KG1 (cell line): ENCODE results near the gene GSS.

Experiments
- DNase-seq: peaks from one replicate; lab custom pipeline; 2025; lab: John Stamatoyannopoulos, UW

The GSS gene

DNA sequence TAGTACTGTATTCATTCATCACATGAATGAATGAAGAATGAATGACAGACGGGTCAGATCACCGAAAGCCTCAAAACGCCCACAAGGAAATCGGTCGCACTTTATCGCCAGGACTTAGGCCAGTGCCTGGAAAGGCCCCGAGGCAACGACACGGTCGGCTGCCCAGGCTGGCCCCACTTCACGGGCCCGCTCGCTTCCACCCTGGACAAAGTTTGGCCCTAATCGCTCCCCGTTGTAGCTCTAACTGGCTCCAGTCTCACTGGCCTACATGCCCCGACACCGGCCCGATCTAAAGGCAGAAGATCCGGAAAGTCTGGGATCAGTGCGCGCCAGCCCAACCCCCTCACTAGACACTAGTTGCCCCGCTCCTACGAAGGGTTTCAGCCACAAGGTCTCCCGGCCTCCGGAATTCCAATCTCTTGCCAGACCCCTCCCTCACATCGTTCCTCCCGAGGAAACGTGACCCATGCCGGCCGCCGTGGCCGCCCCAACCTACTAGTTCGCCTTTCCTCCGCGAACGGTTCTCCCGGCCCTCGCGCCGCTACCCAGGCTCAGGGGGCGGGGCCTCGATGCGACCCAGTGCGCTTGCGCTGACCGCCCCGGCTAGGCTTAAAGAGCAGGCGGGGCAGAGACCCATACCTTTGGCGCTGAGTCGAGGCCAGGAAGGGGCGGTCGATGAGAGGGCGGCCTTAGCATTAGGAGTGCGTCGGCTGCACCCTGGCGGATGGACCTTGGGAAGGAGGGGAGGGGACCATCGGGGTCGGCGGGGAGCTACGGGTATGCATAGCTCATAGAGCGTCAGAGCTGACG is at the start of gene GSS, which contains the start of gene MYH7B:
GSS (minus strand) TSS at position 576 of the 810 bp plus-strand sequence. CDS start 3,954 bp downstream, outside the sequence.
MYH7B (plus strand) TSS at position 638 of the 810 bp plus-strand sequence. CDS start 22,138 bp downstream, outside the sequence.
- peak; percentile 96 for DNase-seq

- no peak for DNase-seq
These were observed 49.3 kb upstream of the GSS start for GRCh38 chr20:35004749-35005462.

GRCh38 chr20:35004051-35004725 is 48.6 kb upstream of the GSS start:
- no peak for DNase-seq

GRCh38 chr20:35003211-35004031 is 47.8 kb upstream of the GSS start:
- DNase-seq: no peak

DNA sequence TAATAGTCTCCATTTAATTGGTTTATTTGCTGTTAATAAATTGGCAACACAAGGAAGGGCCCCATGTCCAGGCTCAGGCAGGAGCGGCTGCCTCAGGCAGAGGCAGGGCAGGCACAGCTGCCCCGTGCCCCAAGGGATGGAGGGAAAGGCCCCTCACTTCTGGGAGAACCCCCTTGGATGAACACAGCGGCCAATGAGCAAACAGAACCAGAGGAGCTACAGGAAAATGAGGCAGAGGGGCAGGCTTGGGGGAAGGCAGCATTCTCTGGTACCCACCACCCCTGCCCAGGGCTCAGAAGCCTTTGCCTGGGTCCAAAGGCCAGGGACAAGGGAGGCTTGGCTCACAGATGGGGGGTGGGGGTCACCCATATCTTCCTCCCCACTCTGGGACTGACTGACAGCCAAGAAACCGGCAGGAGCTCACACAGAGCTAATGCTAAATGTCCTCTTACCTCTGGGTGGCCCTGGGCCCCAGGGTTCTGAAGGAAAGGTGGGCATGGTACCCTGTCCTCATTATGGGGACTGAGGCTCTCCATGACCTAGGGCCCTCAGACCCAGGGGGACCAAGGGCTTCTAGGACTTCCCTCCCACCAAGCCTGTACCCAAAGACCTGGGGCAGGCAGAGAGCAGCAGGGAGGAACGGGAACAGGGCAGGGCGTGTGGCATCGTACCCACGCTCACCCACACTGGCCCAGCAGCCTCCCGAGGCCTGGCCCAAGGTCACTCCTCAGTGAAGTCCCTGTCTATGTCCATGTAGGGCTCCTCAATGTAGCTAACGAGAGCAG is 47.0 kb upstream of the GSS start:
- DNase-seq: no peak

DNA sequence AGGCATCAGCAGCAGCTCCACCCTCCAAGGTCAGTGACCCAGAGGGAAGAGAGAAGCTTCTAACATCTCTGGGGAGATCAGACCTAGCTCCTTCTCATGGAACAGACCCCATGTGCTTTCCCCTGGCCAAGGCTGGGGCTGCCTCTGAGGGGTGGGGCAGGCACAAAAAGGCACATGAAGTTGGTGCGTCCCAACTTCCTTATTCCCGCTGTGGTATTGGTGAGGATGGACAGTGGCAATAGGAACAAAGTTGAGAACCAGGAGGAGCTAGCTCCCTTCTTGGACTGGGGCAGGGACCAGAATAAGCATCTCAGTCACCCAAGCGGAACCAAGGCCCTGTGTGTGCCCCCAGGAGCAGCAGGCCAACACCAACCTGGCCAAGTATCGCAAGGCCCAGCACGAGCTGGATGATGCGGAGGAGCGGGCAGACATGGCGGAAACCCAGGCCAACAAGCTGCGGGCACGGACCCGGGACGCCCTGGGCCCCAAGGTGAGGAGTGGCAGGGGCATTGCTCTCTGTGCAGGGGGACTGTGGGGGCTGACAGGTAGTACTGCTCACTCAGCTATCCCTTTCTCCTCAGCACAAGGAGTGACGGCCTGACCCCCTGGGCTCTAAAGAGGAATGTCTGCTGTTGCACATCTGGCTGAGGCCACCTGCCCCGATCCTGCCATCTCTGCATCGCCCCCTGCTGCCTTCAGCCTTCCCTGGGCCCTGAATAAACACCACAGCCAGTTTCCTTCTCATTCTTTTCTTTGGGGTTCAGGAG is 46.2 kb upstream of the GSS start:
- no peak for DNase-seq

GRCh38 chr20:35000922-35001595 is 45.5 kb upstream of the GSS start:
- DNase-seq: no peak

DNA sequence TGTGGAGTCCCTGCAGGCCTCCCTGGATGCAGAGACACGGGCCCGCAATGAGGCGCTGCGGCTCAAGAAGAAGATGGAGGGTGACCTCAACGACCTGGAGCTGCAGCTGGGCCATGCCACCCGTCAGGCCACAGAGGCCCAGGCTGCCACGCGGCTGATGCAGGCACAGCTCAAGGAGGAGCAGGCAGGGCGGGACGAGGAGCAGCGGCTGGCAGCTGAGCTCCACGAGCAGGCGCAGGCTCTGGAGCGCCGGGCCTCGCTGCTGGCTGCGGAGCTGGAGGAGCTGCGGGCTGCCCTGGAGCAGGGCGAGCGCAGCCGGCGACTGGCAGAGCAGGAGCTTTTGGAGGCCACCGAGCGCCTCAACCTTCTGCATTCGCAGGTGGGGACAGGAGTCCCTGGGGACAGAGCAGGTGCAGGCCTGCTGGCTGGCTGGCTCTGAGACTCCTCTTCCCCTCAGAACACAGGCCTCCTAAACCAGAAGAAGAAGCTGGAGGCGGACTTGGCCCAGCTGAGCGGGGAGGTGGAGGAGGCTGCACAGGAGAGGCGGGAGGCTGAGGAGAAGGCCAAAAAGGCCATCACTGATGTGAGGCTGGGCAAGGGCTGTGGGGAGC is 44.8 kb upstream of the GSS start:
- no peak for DNase-seq

- no peak for DNase-seq
These were observed 44.2 kb upstream of the GSS start for GRCh38 chr20:34999782-35000181.

DNA sequence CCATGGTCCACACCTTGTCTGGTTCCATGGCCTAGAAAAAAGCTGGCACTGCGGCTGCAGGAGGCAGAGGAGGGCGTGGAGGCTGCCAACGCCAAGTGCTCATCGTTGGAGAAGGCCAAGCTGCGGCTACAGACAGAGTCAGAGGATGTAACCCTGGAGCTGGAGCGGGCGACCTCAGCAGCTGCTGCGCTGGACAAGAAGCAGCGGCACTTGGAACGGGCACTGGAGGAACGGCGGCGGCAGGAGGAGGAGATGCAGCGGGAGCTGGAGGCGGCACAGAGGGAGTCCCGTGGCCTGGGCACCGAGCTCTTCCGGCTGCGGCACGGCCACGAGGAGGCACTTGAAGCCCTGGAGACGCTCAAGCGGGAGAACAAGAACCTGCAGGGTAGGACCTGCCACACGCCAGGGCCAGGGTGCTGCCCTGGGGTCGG is 43.4 kb upstream of the GSS start:
- DNase-seq: no peak

DNA sequence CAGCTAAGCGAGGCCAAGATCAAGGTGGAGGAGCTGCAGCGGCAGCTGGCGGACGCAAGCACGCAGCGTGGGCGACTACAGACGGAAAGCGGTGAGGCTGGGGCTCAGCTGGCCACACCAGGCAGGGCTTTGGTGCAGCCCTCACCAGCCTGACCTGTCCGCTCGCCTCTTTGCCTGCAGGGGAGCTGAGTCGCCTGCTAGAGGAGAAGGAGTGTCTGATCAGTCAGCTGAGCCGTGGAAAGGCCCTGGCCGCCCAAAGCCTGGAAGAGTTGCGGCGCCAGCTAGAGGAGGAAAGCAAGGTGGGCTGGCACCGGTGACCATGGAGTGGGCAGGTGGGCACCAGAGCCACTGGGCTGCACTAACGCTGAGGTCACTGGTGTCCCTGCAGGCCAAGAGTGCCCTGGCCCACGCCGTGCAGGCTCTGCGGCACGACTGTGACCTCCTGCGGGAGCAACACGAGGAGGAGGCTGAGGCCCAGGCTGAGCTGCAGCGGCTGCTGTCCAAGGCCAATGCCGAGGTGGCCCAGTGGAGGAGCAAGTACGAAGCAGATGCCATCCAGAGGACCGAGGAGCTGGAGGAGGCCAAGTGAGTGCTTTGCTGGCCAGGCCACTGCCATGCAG is 42.8 kb upstream of the GSS start:
- no peak for DNase-seq

DNA sequence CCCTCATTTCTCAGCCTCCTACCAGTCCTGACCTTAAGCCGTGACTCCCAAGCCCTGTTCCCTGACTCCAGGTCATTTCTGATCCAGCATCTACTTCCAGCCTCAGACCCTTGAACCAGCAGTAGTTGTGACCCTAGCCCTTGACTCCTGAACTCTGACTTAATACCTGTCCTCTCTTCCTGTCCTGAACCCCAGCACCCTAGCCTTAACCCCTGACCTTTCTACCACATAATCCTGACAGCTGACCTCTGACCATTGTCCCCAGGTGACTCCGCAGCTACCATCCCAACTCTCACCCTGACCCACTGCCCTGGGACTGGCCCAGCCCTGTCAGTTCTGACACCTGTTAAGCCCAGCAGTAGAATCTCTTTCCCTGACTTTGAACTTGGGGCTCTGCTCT is 42.2 kb upstream of the GSS start:
- DNase-seq: no peak

- DNase-seq: no peak
These were observed 41.5 kb upstream of the GSS start for GRCh38 chr20:34997131-34997561.

DNA sequence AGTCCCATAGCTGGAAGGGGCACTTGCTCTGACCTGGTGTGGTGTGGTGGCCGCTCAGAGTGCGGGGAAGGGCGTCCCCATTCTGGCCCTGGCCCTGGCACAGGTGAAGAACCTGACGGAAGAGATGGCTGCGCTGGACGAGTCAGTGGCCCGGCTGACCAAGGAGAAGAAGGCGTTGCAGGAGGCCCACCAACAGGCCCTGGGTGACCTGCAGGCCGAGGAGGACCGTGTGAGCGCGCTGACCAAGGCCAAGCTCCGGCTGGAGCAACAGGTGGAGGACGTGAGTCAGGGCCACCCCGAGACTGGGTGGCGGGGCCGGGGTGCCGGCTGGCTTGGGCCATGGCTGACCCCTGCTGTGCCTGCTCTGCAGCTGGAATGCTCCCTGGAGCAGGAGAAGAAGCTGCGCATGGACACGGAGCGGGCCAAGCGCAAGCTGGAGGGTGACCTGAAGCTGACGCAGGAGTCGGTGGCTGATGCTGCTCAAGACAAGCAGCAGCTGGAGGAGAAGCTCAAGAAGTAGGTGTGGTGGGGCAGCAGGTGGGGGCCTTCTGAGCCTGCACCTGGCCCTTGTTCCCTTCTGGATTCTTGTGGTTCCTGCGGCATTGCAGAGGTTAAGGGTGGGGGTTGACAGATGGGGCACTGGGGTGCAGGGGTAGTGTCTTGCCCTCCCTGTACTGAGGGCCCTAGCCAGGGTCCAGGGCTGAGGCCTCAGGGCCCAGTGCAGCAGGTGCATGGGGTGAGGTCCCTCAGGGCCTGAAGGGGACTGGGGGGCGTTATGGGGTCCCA is 40.8 kb upstream of the GSS start:
- no peak for DNase-seq

GRCh38 chr20:34995696-34996095 is 40.1 kb upstream of the GSS start:
- no peak for DNase-seq

DNA sequence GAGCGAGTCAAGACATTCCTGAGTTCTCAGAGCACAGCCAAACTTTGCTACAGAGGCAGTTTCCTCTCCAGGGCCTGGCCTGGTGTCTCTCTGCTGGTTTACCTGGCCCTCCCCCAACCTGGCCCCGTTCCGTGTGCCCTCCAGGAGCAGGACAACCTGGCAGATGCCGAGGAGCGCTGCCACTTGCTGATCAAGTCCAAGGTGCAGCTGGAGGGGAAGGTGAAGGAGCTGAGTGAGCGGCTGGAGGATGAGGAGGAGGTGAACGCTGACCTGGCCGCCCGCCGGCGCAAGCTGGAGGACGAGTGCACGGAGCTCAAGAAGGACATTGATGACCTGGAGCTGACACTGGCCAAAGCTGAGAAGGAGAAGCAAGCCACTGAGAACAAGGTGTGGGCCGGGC is 39.6 kb upstream of the GSS start:
- no peak for DNase-seq

DNA sequence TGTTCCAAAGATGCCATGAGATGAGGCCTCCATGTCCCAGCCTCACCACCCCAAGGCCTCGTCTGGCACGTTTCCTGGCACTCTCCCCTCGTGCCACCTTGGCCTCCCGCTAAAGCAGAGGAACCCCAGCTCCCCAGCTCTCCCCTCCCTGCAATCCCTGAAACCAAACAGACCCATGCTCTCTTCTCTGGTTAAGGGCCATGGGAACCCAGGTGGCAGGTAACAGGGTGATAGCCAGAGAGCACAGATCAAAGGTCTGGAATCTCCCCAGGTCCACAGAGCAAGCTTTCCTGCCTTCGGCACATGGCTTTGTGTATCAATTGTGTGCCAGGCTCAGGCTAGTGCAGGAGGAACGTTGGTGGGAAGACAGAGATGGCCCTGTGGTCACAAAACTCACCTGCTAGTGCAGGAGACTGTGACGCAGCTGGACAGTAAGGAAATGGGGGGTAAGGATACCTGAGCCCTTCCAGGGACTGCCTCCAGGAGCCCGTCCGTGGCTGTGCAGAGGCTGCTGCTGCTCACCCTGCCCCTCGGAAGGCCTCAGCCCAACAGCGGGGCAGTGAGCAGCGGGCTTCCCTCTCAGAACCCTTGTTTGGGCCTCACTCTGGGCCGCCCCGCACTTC is 39.0 kb upstream of the GSS start:
- DNase-seq: no peak
